Chondrocyte (in vitro differentiated cells): ENCODE measurements around the gene GABBR2. TPM values are rescaled to one million over a fixed set of nuclear protein-coding genes. Genes with fewer than 3 reads are reported as not detected.

Experiments used
- DNase-seq: peaks from one replicate; pipeline ENCODE4 v3.0.0; 2021; ENCODE audit warnings: mixed read lengths, low spot score
- H3K27ac Mint-ChIP-seq: one replicate; pipeline ENCODE4 v1.8.0; 2021; ENCODE audit warnings: mild to moderate bottlenecking, moderate library complexity, mixed read lengths; ENCODE audit not compliant: unreplicated experiment
- H3K27me3 Mint-ChIP-seq: 2 replicates; pipeline ENCODE4 v1.8.0; 2021; ENCODE audit warnings: low read depth, mixed read lengths
- H3K36me3 Mint-ChIP-seq: 2 replicates; pipeline ENCODE4 v1.8.0; 2021; ENCODE audit warnings: low read depth, mixed read lengths
- H3K4me1 Mint-ChIP-seq: 2 replicates; pipeline ENCODE4 v1.8.0; 2021; ENCODE audit warnings: low read depth, mild to moderate bottlenecking, mixed read lengths
- H3K4me3 Mint-ChIP-seq: one replicate; pipeline ENCODE4 v1.8.0; 2021; ENCODE audit warnings: mild to moderate bottlenecking, moderate library complexity, mixed read lengths; ENCODE audit not compliant: unreplicated experiment
- H3K9me3 Mint-ChIP-seq: 2 replicates; pipeline ENCODE4 v1.8.0; 2021; ENCODE audit warnings: low read depth, mixed read lengths
- total RNA-seq: library from RNA; stranded (reverse); gene quantifications from 3 replicates; pipeline ENCODE4 v1.2.1, GENCODE V29; 2021
- TF ChIP-seq, protein P1 (sequence below): fragments of 200-600 bp; sonication (generic); IDR thresholded peaks from 2 replicates; pipeline ENCODE4 v1.5.0; 2021; ENCODE audit warnings: antibody characterized with exemption, mild to moderate bottlenecking, moderate library complexity

Gene GABBR2
- total RNA-seq, 1 donor from 2014 or later = 0.12 TPM

DNA sequence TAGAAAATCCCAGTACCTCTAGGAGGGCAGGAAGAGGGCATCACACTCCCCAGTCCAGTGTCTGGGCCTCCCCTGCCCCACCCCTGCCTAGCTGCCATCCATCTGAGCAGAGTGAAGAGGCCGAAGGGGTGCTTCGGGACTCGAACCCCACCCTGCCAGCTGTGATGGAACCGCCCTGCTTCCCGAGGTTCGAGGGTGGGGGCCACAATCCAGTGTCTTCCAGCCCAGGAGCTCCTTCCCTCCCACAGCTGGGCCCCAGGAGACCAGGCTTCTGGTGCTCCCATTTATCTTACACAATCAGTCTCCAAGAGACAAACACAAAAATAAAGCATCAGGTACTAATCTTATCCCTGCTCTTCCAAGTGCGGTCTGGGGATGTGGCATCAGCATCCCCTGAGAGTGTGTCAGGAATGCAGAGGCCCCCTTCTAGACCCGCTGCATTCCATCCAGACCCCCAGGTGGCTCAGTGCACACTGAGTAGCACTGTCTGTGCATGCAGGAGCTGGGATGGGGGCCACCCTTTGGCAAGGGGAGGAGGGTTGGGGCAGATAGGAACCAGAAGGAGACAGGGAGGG lies 330.4 kb downstream of the GABBR2 start:
- TF ChIP-seq, protein P1, sequence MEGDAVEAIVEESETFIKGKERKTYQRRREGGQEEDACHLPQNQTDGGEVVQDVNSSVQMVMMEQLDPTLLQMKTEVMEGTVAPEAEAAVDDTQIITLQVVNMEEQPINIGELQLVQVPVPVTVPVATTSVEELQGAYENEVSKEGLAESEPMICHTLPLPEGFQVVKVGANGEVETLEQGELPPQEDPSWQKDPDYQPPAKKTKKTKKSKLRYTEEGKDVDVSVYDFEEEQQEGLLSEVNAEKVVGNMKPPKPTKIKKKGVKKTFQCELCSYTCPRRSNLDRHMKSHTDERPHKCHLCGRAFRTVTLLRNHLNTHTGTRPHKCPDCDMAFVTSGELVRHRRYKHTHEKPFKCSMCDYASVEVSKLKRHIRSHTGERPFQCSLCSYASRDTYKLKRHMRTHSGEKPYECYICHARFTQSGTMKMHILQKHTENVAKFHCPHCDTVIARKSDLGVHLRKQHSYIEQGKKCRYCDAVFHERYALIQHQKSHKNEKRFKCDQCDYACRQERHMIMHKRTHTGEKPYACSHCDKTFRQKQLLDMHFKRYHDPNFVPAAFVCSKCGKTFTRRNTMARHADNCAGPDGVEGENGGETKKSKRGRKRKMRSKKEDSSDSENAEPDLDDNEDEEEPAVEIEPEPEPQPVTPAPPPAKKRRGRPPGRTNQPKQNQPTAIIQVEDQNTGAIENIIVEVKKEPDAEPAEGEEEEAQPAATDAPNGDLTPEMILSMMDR = no peak
- DNase-seq = no peak
- Mint-ChIP-seq H3K27me3 (no peaks in the 10 kb centered on the region), H3K36me3 (no peaks in the 10 kb centered on the region), H3K4me1 (peaks cover 18% of the 10 kb centered on the region), H3K9me3 (no peaks in the 10 kb centered on the region), H3K4me3 (no peak overlapping the region), H3K27ac (no peak overlapping the region)

DNA sequence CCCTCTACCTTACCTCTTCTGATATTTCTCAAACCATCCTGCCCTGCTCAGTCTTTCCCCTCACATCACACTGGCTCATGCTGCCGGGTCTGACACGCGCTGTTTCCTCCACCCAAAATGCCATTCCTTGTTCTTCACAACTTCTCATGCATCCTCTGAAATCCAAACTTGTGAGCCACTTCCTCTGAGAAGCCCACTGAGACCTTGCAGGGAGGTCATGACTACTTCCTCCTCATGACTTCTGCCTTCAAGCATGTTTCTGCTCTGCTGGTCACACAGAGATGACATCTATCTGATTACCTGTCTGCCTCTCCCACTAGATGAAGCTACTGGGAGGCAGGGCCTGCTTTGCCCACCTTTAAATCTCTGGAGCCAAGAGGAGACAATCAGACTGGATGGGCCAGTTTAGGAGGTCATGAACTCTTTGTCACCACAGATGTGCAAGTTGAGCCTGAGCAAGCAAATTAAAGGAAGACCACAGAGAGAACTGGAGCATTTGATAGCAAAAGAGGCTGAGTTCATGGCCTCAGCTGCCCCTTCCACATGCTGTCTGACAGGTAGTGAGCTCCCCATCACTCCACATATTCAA lies 333.5 kb downstream of the GABBR2 start:
- peaks cover 13% of the 10 kb centered on the region for H3K4me1 Mint-ChIP-seq
- DNase-seq = no peak
- peak overlapping the region; percentile 52 for H3K27ac Mint-ChIP-seq
- no peaks in the 10 kb centered on the region for H3K9me3 Mint-ChIP-seq
- H3K27me3 Mint-ChIP-seq = no peaks in the 10 kb centered on the region
- no peaks in the 10 kb centered on the region for H3K36me3 Mint-ChIP-seq
- no peak overlapping the region for H3K4me3 Mint-ChIP-seq
- TF ChIP-seq, protein P1 = no peak

DNA sequence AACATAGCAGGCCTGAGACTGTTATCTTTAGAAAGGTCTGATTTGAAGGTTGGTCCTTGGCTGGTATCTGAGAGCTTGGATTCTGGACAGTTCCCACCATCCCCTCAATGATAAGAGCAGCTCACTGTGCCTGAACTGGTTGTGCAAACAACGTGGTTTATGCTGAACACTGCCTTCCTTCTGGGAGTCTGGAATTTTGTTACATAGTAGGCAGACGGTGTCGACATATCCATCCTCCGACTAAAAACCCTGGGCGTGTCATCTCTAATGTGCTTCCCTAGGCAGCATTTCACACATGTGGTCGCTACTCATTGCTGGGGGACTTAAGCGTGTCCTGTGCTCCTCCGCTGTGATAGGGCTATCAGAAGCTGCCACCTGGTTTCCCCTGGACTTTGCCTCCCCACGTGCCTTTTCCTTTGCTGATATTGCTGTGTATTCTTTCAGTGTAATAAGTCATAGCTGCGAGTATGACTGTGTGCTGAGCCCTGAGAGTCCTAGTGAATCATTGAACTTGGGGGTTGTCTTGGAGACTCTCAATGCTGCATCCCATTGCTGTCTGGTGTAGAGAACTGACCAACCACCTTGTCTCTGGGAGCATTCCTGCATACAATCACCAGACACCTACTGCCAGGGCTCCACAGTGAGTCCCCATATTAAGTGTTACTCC lies 334.2 kb downstream of the GABBR2 start:
- Mint-ChIP-seq H3K4me1 (peaks cover 9% of the 10 kb centered on the region), H3K27me3 (no peaks in the 10 kb centered on the region), H3K4me3 (no peak overlapping the region), H3K27ac (no peak overlapping the region), H3K9me3 (no peaks in the 10 kb centered on the region), H3K36me3 (no peaks in the 10 kb centered on the region)
- TF ChIP-seq, protein P1 = no peak
- DNase-seq = no peak

DNA sequence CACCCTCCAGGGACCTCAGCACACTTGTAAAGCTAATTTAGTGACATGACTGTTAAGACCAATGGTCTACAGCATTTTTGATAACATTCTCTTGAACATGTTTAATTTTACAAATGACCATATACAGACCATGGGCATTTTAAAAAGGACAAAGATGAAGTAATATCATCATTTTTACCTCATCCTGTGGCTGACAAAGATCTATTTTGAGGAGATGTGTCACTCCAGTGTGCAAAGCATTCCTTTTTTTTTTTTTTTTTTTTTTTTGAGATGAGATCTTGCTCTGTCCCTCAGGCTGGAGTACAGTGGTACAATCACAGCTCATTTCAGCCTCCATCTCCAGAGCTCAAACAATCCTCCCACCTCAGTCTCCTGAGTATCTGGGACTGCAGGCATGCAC lies 335.1 kb downstream of the GABBR2 start:
- no peak for DNase-seq
- no peaks in the 10 kb centered on the region for H3K27me3 Mint-ChIP-seq

More for the DNA sequence above, 335.1 kb downstream of the GABBR2 start:
- no peak overlapping the region for H3K27ac Mint-ChIP-seq
- no peaks in the 10 kb centered on the region for H3K36me3 Mint-ChIP-seq
- no peak overlapping the region for H3K4me3 Mint-ChIP-seq
- TF ChIP-seq, protein P1 = no peak
- H3K9me3 Mint-ChIP-seq = no peaks in the 10 kb centered on the region
- H3K4me1 Mint-ChIP-seq = peaks cover 9% of the 10 kb centered on the region
